Amygdala (tissue), 56 donors: Measurements from ENCODE around the gene NRBP1.
"Not testable (repeated sequence)": the region's sequence is repeated elsewhere in the genome, so short reads cannot be mapped to it uniquely, and the experiment has no call there.

Source experiments
- DNase-seq, 56 donors: peaks; one replicate each; lab custom pipeline; 2025; lab: John Stamatoyannopoulos, UW

The NRBP1 gene

DNA sequence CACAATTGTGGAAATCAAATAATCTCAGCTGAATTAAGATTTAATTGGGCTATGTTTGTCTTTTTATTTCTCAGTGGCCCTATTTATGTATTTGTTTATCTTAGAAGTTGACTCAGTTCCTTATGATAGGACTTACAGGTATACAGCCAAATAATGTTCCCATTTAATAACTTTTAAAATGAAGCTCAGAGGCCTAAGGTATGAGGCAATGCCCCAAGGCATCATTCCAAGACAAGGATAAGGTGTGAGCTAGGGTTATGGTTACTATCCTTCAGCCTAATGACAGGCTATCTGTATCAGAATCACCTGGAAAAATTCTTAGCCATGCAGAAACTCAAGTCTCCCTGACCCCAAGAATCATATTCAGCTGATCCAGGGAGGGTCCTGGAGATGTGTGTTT is 7.4 kb upstream of the NRBP1 start:
- no peak for DNase-seq

DNA sequence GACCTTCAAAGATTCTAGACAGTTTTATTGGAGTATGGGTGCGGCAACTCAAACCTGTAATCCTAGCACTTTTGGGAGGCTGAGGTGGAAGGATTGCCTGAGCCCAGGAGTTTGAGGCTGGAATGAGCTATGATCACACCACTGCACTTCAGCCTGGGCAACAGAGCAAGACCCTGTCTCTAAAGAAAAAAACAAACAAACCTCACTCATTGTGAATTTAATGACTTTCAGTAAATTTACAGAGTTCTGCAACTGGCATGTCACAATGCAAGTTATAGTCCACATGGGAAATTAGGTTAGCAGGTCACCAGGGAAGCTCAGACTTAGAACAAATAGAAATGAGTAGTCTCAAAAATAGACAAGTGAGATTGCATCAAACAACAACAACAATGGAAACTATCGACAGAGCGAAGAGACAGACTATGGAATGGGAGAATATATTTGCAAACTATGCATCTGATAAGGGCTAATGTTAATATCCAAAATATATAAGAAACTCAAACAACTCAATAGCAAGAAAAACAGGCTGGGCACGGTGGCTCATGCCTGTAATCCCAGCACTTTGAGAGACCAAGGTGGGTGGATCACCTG is 6.7 kb upstream of the NRBP1 start:
- DNase-seq, result no peak

DNA sequence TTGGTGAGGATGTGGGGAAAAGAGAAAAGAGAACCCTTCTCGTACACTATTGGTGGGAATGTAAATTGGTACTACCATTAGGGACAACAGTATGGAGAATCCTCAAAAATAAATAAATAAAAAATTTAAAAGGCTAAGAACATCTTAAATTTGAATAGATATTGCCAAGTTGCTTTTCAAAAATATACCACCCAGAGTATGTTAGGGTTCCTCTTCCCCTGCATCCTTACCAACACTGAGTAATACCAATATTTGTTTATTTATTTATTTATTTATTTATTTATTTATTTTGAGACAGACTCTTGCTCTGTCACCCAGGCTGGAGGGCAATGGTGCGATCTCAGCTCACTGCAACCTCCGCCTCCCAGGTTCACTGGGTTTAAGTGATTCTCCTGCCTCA is 5.5 kb upstream of the NRBP1 start:
- DNase-seq, result no peak

DNA sequence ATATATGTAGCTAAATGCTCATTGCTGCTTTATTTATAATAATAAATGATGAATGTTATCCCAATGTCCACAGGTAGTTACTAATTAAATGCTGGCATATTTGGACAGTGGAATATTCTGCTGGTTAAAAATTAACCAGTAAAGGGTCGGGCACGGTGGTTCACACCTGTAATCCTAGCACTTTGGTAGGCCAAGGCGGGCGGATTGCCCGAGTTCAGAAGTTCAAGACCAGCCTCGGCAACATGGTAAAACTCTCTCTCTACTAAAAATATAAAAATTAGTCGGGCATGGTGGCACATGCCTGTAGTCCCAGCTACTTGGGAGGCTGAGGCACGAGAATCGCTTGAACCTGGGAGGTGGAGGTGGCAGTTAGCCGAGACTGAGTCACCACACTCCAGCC is 3.4 kb upstream of the NRBP1 start:
- DNase-seq, result not testable (repeated sequence)

DNA sequence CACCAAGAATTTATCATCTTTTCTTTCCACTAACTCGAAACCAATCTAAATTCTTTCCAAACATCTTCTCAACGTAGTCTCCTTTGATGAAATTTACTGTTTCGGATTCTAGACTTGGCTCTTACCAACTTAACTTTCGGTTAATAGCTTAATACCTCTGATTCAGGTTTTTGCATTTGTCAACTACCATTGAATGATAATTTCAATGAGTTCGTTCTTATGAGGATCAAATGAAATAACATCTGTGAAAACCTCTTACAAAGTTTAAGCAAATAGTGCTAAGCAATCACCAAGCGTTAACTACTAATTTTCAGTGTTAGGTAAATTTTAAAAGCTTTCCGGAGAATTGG is 593 bp upstream of the NRBP1 start:
- no peak for DNase-seq

DNA sequence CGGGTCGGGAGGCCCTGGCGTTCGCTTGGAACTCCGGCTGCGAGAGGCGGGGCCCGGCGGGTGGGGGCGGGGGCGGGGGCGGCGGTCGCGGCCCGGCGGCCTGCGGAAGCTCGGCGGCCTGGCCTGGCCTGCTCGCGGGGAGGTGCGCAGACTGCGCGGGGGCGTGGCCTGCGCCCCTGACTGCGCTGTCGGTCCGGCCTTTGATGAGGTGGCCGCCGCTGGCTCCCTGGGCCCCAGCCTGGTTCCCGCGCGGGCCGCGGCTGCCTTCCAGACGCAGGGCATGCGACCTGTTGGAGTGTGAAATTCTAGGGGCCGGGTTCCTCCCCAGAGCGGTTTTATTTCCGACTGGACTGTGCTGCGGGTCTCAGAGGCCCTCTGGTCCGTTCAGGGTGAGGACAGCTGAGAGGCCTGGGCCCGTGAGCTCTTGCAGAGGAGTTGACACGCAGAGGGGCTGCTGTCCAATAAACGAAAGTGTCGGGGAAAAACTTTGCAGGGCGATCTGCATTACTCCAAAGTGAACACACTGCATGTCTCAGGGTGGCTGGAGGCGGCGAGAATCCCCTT is 629 bp downstream of the NRBP1 start:
- peak in 46 of 56 donors; percentile 20 to 85 (median 70) for DNase-seq

DNA sequence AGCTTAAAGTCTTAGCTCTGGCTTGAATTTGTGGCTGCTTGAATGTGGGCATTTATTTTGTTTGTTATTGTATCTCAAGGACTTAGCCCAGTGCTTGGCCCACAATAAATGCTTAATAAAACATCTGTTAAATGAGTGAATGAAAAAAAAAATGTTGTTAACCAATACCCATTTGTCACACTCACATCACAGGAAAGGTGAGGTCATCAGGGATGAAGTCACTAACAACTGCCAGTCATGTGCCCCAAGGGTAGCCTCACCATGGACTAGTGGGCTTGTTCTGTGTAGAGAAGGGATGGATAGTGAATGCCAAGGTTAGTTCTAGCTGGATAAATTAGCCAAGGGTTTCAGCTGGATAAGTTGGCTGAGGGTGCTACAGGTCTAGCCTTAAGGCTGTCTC is 3.0 kb downstream of the NRBP1 start:
- DNase-seq, result no peak

DNA sequence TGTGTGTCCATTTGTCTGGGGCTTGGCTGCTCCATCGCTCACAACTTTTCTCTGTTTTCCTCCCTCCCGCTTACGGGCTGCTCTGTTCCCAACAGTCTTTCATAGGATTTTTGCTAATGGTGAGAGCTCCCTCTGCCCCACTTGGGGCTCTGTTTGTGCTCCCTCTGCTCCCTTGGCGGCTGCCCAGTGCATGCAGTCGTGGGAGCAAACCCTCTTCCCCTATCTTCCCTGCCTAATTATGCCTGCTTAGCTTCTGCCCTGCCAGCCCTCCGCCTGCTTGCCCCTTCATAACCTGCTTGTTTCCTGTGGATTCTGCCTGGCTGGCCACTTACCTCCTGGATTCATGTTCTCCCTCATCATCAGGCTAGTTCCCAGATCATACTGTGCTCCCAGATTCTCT is 7.2 kb downstream of the NRBP1 start:
- no peak for DNase-seq

DNA sequence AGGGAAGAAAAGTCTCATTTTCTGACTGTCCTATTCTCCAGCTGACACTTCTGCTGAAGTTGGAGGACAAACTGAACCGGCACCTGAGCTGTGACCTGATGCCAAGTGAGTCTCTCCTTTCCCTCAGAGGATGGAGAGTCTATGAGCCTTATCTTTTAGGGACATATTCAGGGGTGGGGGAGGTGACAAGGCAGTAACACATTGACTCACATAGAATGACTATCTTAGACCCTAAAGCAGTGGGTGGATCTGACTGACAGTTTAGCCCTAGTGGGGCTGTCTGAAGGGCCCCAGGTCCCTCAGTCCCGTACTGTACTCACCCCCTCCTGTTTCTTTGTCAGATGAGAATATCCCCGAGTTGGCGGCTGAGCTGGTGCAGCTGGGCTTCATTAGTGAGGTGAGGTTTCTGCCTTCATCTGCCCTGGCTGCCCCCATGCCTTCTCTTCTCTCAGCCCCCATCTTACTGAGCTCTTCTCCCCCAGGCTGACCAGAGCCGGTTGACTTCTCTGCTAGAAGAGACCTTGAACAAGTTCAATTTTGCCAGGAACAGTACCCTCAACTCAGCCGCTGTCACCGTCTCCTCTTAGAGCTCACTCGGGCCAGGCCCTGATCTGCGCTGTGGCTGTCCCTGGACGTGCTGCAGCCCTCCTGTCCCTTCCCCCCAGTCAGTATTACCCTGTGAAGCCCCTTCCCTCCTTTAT is 12.9 kb downstream of the NRBP1 start:
- no peak for DNase-seq

DNA sequence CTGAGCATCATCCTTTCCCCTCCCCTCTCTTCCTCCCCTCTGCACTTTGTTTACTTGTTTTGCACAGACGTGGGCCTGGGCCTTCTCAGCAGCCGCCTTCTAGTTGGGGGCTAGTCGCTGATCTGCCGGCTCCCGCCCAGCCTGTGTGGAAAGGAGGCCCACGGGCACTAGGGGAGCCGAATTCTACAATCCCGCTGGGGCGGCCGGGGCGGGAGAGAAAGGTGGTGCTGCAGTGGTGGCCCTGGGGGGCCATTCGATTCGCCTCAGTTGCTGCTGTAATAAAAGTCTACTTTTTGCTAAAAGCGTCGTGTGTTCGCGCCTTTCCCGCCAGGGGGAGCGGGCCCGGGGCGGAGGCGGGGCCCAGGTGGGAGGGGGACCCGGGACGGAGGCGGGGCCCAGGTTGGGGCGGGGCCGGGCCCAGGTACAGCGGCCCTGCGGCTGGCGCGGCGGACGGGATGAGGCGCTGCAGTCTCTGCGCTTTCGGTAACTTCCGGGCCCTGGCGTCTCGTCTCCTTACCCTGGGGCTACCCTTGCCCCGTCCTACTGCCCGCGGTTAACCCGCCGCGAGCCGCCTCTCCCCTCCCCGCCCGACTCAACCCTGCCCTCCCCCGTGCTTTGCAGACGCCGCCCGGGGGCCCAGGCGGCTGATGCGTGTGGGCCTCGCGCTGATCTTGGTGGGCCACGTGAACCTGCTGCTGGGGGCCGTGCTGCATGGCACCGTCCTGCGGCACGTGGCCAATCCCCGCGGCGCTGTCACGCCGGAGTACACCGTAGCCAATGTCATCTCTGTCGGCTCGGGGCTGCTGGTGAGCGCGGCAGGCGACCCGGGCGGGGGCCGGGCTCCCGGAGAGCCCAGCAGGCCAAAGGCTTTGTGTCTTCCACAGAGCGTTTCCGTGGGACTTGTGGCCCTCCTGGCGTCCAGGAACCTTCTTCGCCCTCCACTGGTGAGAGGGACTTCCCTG is 13.8 kb downstream of the NRBP1 start, which contains the start of gene KRTCAP3:
Gene KRTCAP3 (plus strand): TSS at position 424 of the 962 bp plus-strand sequence. CDS start 32 bp downstream, at position 456.
- peak in 3 of 56 donors; percentile 12 to 24 (median 22) for DNase-seq

DNA sequence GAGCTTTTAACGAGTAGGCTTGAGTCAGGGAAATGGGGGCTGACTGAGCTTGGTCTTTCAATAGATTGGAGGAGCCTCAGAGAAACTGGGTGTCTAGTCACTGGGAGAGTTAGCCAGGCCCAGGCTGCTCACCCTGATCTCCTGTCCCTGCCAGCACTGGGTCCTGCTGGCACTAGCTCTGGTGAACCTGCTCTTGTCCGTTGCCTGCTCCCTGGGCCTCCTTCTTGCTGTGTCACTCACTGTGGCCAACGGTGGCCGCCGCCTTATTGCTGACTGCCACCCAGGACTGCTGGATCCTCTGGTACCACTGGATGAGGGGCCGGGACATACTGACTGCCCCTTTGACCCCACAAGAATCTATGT is 14.5 kb downstream of the NRBP1 start:
- DNase-seq, result no peak

DNA sequence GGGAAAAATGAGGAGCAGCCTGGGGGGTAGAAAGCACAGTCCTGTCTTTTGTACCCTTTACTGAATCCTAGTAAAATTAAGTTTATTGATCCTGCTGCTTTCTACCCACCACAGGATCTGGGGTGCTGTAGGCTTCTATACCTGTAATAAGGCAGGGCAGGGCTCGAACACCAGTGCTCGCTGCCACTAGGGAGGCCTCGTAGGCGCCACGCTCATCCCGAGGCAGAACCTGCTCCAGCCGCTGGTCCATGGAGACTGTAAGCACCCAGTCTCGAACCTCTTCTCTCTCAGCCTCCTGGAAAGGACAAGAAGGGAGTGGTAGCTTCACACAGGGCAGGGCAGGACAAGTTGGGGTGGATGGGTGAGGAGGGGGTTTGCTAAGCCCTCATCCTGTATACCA is 16.7 kb downstream of the NRBP1 start:
- no peak for DNase-seq

DNA sequence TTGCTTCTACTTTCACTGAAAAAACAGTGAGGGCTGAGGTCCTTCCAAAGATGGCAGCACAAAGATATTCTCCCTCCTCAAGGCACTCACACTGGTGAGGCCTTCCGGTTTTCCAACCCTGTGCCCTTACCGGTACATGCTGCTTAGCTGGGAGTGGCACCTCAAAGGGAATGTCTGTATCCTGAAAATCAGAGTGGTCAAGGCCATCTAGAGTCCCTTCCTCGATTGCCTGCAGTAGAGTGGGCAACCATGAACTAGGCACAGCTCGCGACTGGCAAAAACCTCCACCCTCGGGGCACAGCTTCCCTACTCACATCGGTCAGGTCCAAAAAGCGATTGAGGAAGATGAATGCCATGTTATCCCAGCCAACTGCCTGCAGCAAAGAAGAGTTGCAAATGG is 17.2 kb downstream of the NRBP1 start:
- DNase-seq, result no peak

DNA sequence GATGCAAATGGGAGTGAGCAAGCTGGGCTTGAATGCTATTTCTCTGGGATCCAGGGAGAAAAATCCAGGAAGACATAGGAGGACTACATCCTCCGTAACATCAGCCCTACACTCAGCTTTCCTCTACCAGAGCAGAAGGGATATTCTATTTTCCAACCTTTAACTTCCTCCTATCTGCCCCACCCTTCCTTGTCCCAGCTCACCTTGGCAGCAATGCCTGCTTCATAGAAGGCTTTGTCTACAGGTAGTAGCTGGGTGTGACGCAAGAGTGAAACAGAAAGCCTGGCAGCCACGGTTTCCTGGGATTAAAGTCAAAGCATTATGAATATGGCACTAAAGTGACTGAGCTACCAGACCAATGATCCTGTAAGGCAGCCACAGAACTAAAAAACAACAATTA is 17.6 kb downstream of the NRBP1 start:
- no peak for DNase-seq

DNA sequence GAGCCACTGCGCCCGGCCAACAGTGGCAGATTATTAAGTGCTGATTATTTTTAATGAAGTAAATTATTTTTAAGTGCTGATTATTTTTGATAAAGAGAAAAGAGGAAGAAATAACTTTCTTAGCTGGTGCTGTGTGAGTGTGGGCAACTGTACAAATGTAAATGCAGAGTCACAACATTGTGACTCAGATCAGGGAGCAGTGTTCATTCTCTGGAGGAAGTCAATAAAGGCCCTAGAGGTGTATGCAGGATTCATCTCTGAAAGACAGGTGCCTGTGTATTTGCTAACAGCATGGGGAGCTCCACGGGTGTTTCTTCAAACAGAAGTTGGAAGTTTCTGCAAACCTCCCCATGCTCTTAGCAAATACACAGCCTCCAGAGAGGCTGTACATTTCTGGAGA is 19.9 kb downstream of the NRBP1 start:
- DNase-seq, result no peak

DNA sequence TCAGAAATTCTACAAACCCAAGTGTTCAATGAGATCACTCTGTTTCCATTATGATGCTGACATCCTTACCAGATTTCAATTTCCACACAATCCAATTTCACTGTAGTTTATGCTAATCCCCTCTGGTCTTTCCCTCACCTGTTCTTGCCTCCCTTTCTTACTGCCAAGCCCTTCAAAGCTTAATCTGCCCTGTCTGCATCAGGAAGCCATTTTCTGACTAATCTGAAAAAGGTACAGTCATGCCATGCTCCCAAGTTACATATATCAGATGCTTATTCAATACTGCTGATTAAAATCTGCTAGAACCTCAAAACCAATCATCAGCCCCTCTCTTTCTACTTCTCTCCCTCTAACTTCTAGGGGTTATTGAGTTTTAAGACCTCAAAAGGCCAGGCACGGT is 22.7 kb downstream of the NRBP1 start:
- no peak for DNase-seq

DNA sequence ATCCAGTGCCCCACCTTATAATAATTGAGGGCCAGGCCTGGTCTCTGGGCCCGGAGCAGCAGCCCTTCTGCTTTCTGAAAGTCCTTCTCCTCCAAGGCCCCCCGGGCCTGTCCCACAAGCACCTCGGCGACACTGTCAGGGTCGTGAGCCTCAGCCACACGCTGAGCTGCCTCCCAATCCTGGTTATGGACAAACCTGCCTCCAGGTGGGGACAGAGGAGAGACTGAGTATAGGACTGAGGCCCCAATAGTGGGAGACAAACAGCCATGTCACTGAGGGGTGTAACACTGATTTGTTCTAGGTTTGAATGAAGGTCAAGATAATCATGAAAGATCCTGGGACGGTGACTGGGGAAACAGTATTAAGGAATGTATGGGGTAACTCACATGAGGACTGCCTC is 25.5 kb downstream of the NRBP1 start:
- DNase-seq, result no peak

DNA sequence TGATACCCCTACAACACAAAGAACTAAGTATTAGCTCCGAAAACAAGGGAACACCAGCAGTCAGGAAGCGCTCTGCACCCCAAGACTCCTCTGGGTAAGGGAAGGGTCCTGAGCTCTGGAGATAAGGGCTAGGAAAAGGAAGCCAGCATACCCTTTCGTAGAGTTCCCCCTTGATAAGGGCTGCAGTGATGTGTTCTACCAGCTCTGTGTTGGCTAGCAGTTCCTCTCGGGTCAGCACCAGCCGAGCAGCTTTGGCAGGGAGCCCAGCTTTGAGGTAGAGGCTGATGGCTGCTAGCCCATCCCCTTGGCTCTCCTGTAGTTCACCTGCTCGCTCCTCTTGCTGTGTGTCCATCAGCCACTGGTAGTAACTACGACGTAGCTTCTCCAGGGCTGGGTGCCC is 32.7 kb downstream of the NRBP1 start:
- DNase-seq, result no peak

DNA sequence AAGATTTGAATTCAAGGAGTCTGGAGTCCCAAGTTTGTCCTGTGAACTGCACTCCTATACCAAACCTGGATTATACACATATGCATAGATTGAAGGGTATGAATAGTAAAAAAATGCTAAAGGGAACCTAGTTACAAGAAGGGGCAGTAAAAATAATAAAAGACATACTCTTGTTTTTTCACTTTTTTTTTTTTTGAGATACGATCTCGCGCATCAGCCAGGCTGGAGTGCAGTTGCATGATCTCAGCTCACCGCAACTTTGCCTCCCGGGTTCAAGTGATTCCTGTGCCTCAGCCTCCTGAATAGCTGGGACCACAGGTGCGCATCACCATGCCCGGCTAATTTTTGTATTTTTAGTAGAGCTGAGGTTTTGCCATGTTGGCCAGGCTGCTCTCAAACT is 36.0 kb downstream of the NRBP1 start:
- no peak for DNase-seq

DNA sequence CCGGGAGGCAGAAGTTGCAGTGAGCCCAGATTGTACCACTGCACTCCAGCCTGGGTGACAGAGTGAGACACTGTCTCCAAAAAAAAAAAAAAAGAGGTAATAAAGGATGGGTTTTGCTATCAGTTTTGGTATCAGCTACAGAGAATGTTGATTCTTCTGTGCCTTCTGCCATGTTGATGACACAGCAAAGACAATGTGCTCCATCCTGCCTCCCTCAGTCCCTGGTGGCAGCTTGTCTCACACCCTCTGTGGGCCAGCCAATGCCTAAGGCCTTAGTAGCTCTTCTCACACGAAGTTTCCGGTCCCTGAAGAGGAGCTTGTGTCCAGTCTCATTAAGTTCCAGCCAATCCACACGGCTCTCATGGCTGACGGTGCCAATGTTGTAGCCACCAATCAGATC is 43.5 kb downstream of the NRBP1 start:
- DNase-seq, result no peak

DNA sequence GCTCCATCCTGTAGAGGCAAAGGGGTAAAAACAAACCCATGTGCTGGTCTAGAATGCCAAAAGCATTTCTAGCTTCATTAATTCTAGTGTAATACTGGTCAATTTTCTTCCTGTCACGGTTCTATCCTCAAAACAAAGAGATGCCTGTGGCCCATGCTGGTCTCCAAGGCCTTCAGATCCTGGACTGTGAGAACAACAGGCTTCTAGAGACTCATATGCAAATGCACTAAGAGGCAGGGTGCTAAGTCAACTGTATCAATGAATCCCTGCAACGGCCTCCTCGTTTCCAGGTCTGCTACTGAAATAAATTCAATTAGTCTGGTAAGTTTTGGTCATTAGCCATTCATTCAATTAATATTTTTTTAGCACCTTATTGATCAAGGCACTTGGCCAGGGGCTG is 57.1 kb downstream of the NRBP1 start:
- peak in 3 of 56 donors; percentile 6 to 33 (median 6) for DNase-seq
